SU-DHL-6 (cell line): ENCODE results near the gene PKHD1.

Source experiments
- H2AFZ ChIP-seq: fragments of 200-600 bp; sonication (generic); 2 replicates; pipeline ENCODE4 v1.6.1; 2014; ENCODE audit warnings: low read depth, mild to moderate bottlenecking, moderate library complexity, mixed read lengths, antibody characterized with exemption, low read length; ENCODE audit not compliant: severe bottlenecking
- H3F3A ChIP-seq: fragments of 200-600 bp; shearing (Covaris generic); 2 replicates; pipeline ENCODE4 v1.6.0; 2016; ENCODE audit warnings: antibody characterized with exemption, mild to moderate bottlenecking; ENCODE audit not compliant: insufficient read depth
- H3K27ac ChIP-seq: fragments of 200-600 bp; sonication (generic); 2 replicates; pipeline ENCODE4 v1.5.1; 2016; ENCODE audit warnings: low read depth, mild to moderate bottlenecking, low read length, moderate library complexity, mixed read lengths
- H3K27me3 ChIP-seq: fragments of 200-600 bp; sonication (generic), shearing (Covaris generic); 2 replicates; pipeline ENCODE4 v1.6.0; 2014; ENCODE audit warnings: mild to moderate bottlenecking, low read length
- H3K36me3 ChIP-seq: fragments of 200-600 bp; sonication (generic); 2 replicates; pipeline ENCODE4 v1.6.1; 2014; ENCODE audit warnings: mild to moderate bottlenecking, low read length, mixed read lengths
- H3K4me2 ChIP-seq: fragments of 300-600, 200-600 bp; shearing (Covaris generic), sonication (generic); 2 replicates; pipeline ENCODE4 v1.6.0; 2014; ENCODE audit warnings: low read length, low read depth, mild to moderate bottlenecking; ENCODE audit not compliant: poor library complexity, severe bottlenecking
- H3K4me3 ChIP-seq: fragments of 200-600 bp; sonication (generic); 2 replicates; pipeline ENCODE4 v1.5.1; 2014; ENCODE audit warnings: antibody characterized with exemption, low read length, mild to moderate bottlenecking, mixed read lengths; ENCODE audit not compliant: insufficient read depth, poor library complexity, severe bottlenecking
- H3K79me2 ChIP-seq: fragments of 200-600 bp; sonication (generic); 2 replicates; pipeline ENCODE4 v1.6.1; 2014; ENCODE audit warnings: mild to moderate bottlenecking, low read length, moderate library complexity; ENCODE audit not compliant: insufficient read depth
- H3K9ac ChIP-seq: fragments of 200-600 bp; sonication (generic); 2 replicates; pipeline ENCODE4 v1.7.0; 2014; ENCODE audit warnings: mild to moderate bottlenecking, low read length
- H3K9me2 ChIP-seq: fragments of 200-600 bp; sonication (generic); replicated peaks from 2 replicates; pipeline ENCODE4 v1.6.1; 2014; ENCODE audit warnings: low read length; ENCODE audit not compliant: insufficient read depth
- H3K9me3 ChIP-seq: fragments of 200-600 bp; sonication (generic); 2 replicates; pipeline ENCODE4 v1.6.1; 2014; ENCODE audit warnings: low read length, mixed read lengths; ENCODE audit not compliant: insufficient read depth
- H4K20me1 ChIP-seq: fragments of 200-600 bp; sonication (generic); 2 replicates; pipeline ENCODE4 v1.6.1; 2014; ENCODE audit warnings: low read depth, mild to moderate bottlenecking, antibody characterized with exemption, low read length, moderate library complexity, mixed read lengths
- CTCF ChIP-seq: fragments of 200-600 bp; sonication (generic); IDR thresholded peaks from one replicate; pipeline ENCODE4 v1.5.1; 2017; ENCODE audit warnings: antibody characterized with exemption, mild to moderate bottlenecking, low read length, moderate library complexity; ENCODE audit not compliant: insufficient read depth, poor library complexity, severe bottlenecking
- EZH2phosphoT487 ChIP-seq: fragments of 200-600 bp; sonication (generic), shearing (Covaris generic); conservative IDR thresholded peaks from 2 replicates; pipeline ENCODE4 v1.6.1; 2018; ENCODE audit warnings: mild to moderate bottlenecking, antibody characterized with exemption, low read length, moderate library complexity, mixed read lengths

PKHD1 gene

GRCh38 chr6:51892750-51893149, 194.7 kb downstream of the PKHD1 start:
- no peak overlapping the region for H3K4me3 ChIP-seq
- no peaks in the 10 kb centered on the region for H3K9me3 ChIP-seq
- H3K36me3 ChIP-seq, result no peaks in the 10 kb centered on the region
- no peak overlapping the region for H3K27ac ChIP-seq
- no peak overlapping the region for H3K4me2 ChIP-seq
- no peak overlapping the region for H2AFZ ChIP-seq
- no peak overlapping the region for H3K9ac ChIP-seq
- no peaks in the 10 kb centered on the region for H3K27me3 ChIP-seq
- H3K9me2 ChIP-seq, result no peaks in the 10 kb centered on the region
- TF ChIP-seq CTCF (no peak), EZH2phosphoT487 (no peak)
- no peaks in the 10 kb centered on the region for H3K79me2 ChIP-seq
- no peaks in the 10 kb centered on the region for H4K20me1 ChIP-seq
- no peaks in the 10 kb centered on the region for H3F3A ChIP-seq

GRCh38 chr6:51892339-51892738, 195.1 kb downstream of the PKHD1 start:
- Histone ChIP-seq H2AFZ (no peak overlapping the region), H3K4me3 (no peak overlapping the region), H3K9me3 (no peaks in the 10 kb centered on the region), H3K9me2 (no peaks in the 10 kb centered on the region), H3K36me3 (no peaks in the 10 kb centered on the region), H3K9ac (no peak overlapping the region), H3K27ac (no peak overlapping the region), H3F3A (no peaks in the 10 kb centered on the region), H4K20me1 (no peaks in the 10 kb centered on the region), H3K4me2 (no peak overlapping the region), H3K27me3 (no peaks in the 10 kb centered on the region), H3K79me2 (no peaks in the 10 kb centered on the region)
- TF ChIP-seq EZH2phosphoT487, result no peak
- TF ChIP-seq CTCF, result no peak

GRCh38 chr6:51891784-51892183, 195.6 kb downstream of the PKHD1 start:
- TF ChIP-seq CTCF (no peak), EZH2phosphoT487 (no peak)
- Histone ChIP-seq H4K20me1 (no peaks in the 10 kb centered on the region), H3K27me3 (no peaks in the 10 kb centered on the region), H3K4me3 (no peak overlapping the region), H2AFZ (no peak overlapping the region), H3K9ac (no peak overlapping the region), H3K9me2 (no peaks in the 10 kb centered on the region), H3K4me2 (no peak overlapping the region), H3K79me2 (no peaks in the 10 kb centered on the region), H3F3A (no peaks in the 10 kb centered on the region), H3K9me3 (no peaks in the 10 kb centered on the region), H3K36me3 (no peaks in the 10 kb centered on the region), H3K27ac (no peak overlapping the region)
